SK-N-SH (cell line): ENCODE results near the gene ST8SIA4. TPM values are rescaled to one million over a fixed set of nuclear protein-coding genes. Genes with fewer than 3 reads are reported as not detected.

Experiments
- CTCF ChIA-PET: fragments of 300-600, 350-600 bp; formaldehyde crosslinking; extraction: SDS; loops from one replicate; lab custom pipeline; 2021; lab: Yijun Ruan, JAX
- POLR2A ChIA-PET: fragments of 350-600 bp; sonication (Branson Sonifier 250); formaldehyde crosslinking; extraction: SDS; loops from one replicate; lab custom pipeline; 2020; ENCODE audit warnings: antibody characterized with exemption, inconsistent platforms; lab: Yijun Ruan, JAX
- DNase-seq: peaks from one replicate; pipeline ENCODE4 v3.0.0; 2012
- H2AFZ ChIP-seq: fragments of 200-600 bp; sonication (generic); 2 replicates; pipeline ENCODE4 v1.8.1; 2016; ENCODE audit warnings: antibody characterized with exemption, mild to moderate bottlenecking, low read depth
- H3F3A ChIP-seq: fragments of 200-600 bp; sonication (generic); replicated peaks from 2 replicates; pipeline ENCODE3; 2016; ENCODE audit warnings: antibody characterized with exemption, mild to moderate bottlenecking; ENCODE audit not compliant: insufficient read depth
- H3K27ac ChIP-seq, 2 experiments: fragments of 200-500 bp in 1 of 2; fragments of 200-600 bp in 1 of 2; sonication (Bioruptor generic) in 1 of 2; sonication (generic), shearing (Covaris generic) in 1 of 2; 2 replicates each; pipeline versions ENCODE4 v1.5.1 to v1.6.1; 2014 to 2016; ENCODE audit warnings: low read depth in 2 of 2, inconsistent platforms in 1 of 2, low read length in 1 of 2, mild to moderate bottlenecking in 1 of 2, mixed read lengths in 1 of 2
- H3K27me3 ChIP-seq: fragments of 200-600 bp; sonication (generic), shearing (Covaris generic); 2 replicates; pipeline ENCODE4 v1.6.1; 2016; ENCODE audit warnings: mixed run types; ENCODE audit not compliant: insufficient read depth
- H3K36me3 ChIP-seq, 2 experiments: fragments of 200-500 bp in 1 of 2; fragments of 200-600 bp in 1 of 2; sonication (Bioruptor generic) in 1 of 2; sonication (generic) in 1 of 2; replicated peaks in 1 of 2; 2 replicates each; pipeline versions ENCODE3 to v1.5.1; 2014 to 2016; ENCODE audit warnings: low read length in 1 of 2, mild to moderate bottlenecking in 1 of 2; ENCODE audit not compliant: insufficient read depth in 2 of 2, control insufficient read depth in 1 of 2
- H3K4me1 ChIP-seq, 2 experiments: fragments of 200-500 bp in 1 of 2; fragments of 200-600 bp in 1 of 2; sonication (Bioruptor generic) in 1 of 2; sonication (generic), shearing (Covaris generic) in 1 of 2; 2 replicates each; pipeline versions ENCODE4 v1.5.1 to v1.6.1; 2014 to 2016; ENCODE audit warnings: low read depth in 1 of 2, low read length in 1 of 2, mixed run types in 1 of 2; ENCODE audit not compliant: insufficient read depth in 2 of 2, control insufficient read depth in 1 of 2
- H3K4me2 ChIP-seq: fragments of 200-600 bp; sonication (generic), shearing (Covaris generic); 2 replicates; pipeline ENCODE4 v1.6.1; 2017; ENCODE audit warnings: mixed run types
- H3K4me3 ChIP-seq, 2 experiments: fragments of 200-500 bp in 1 of 2; fragments of 200-600 bp in 1 of 2; sonication (Bioruptor generic) in 1 of 2; sonication (generic), shearing (Covaris generic) in 1 of 2; 2 replicates each; pipeline versions ENCODE4 v1.5.1 to v1.8.1; 2014 to 2016; ENCODE audit warnings: low read depth in 2 of 2, inconsistent platforms in 1 of 2, low read length in 1 of 2, mild to moderate bottlenecking in 1 of 2, mixed read lengths in 1 of 2, moderate library complexity in 1 of 2
- H3K79me2 ChIP-seq: fragments of 200-600 bp; sonication (generic); 2 replicates; pipeline ENCODE4 v1.8.1; 2017; ENCODE audit warnings: mild to moderate bottlenecking; ENCODE audit not compliant: insufficient read depth
- H3K9ac ChIP-seq: fragments of 200-600 bp; sonication (generic); 2 replicates; pipeline ENCODE4 v1.6.1; 2017; ENCODE audit warnings: mixed run types
- H3K9me2 ChIP-seq: fragments of 200-600 bp; sonication (generic); 2 replicates; pipeline ENCODE4 v1.6.1; 2017; ENCODE audit warnings: mixed run types
- H3K9me3 ChIP-seq: fragments of 200-600 bp; sonication (generic); 2 replicates; pipeline ENCODE4 v1.6.1; 2017; ENCODE audit warnings: mixed run types, mild to moderate bottlenecking, moderate library complexity
- H4K20me1 ChIP-seq: fragments of 200-600 bp; sonication (generic); 2 replicates; pipeline ENCODE4 v1.6.1; 2017; ENCODE audit warnings: mild to moderate bottlenecking, mixed run types; ENCODE audit not compliant: insufficient read depth
- GATA2 ChIP-seq: sonication (generic); formaldehyde crosslinking; IDR thresholded peaks from 2 replicates; pipeline ENCODE4 v1.5.0; 2020; ENCODE audit warnings: mild to moderate bottlenecking, missing genetic modification reagents
- TCF12 ChIP-seq: IDR thresholded peaks from 2 replicates; pipeline ENCODE4 v1.4.0; 2012
- TEAD4 ChIP-seq: IDR thresholded peaks from 2 replicates; pipeline ENCODE4 v1.4.0; 2012; ENCODE audit warnings: mild to moderate bottlenecking, borderline replicate concordance; ENCODE audit not compliant: insufficient read depth
- WGBS: methylation state at CpG from one replicate; pipeline ENCODE4 v1.1.6; 2017; ENCODE audit warnings: low lambda C conversion rate; 5-methylcytosine and 5-hydroxymethylcytosine counted together
- polyA plus RNA-seq, 3 experiments: library from polyadenylated mRNA; depleted of rRNA; stranded (reverse); fragments of >200 nt; gene quantifications; 2 replicates each; pipeline ENCODE4 v1.2.3, GENCODE V29; 2012
- TF ChIP-seq, protein P1 (sequence below): IDR thresholded peaks from 2 replicates; pipeline ENCODE4; 2012
- TF ChIP-seq, protein P2 (sequence below): IDR thresholded peaks from 2 replicates; pipeline ENCODE4 v1.4.0; 2012; ENCODE audit warnings: low read depth, borderline replicate concordance
- TF ChIP-seq, protein P3 (sequence below): IDR thresholded peaks from 2 replicates; pipeline ENCODE4 v1.4.0; 2012; ENCODE audit warnings: low read depth
- TF ChIP-seq, protein P4 (sequence below): fragments of 200-600 bp; sonication (generic); IDR thresholded peaks from 2 replicates; pipeline ENCODE4 v1.6.1; 2017; ENCODE audit warnings: antibody characterized with exemption, mild to moderate bottlenecking, moderate library complexity

Gene ST8SIA4
- polyA plus RNA-seq, 1 of the 3 experiments (the other 2 are of a cell fraction), result 0.02 TPM

DNA sequence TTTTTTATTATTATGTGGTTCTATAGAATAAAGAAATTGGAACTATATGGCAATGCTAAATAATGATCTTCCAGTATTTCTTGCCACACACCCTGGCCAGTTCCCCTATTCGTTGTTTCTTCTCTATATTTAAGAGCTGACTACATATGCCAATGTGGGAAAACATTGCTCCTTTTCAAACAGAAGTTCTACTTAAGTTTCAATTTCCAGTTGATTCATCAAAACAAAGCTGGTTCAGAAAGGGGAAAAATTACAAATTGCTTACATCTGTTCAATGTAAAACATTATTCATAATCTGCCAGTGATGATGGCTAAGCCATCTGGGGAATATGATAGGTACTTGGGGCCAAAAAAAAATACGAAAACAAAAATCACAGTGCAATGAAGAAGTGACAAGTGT is 76.9 kb downstream of the ST8SIA4 start:
- H3K4me1 ChIP-seq, result peaks cover 0 to 7% of the 10 kb centered on the region in 2 experiments; a peak in 2 of 4 replicates
- no peak overlapping the region for H3K4me3 ChIP-seq
- ChIA-PET POLR2A (no interaction called here), CTCF (no interaction called here)
- H2AFZ ChIP-seq, result no peak overlapping the region
- no peaks in the 10 kb centered on the region for H3K9me2 ChIP-seq
- DNase-seq, result no peak
- H3K9ac ChIP-seq, result no peak overlapping the region
- 31% methylated on average over 2 of the region's 2 CpGs for WGBS
- no peak overlapping the region for H3K27ac ChIP-seq
- H3K79me2 ChIP-seq, result no peaks in the 10 kb centered on the region
- no peaks in the 10 kb centered on the region for H3K36me3 ChIP-seq
- no peaks in the 10 kb centered on the region for H3K9me3 ChIP-seq
- H3K4me2 ChIP-seq, result no peak overlapping the region
- no peaks in the 10 kb centered on the region for H4K20me1 ChIP-seq
- H3K27me3 ChIP-seq, result no peaks in the 10 kb centered on the region
- TF ChIP-seq, protein P1, sequence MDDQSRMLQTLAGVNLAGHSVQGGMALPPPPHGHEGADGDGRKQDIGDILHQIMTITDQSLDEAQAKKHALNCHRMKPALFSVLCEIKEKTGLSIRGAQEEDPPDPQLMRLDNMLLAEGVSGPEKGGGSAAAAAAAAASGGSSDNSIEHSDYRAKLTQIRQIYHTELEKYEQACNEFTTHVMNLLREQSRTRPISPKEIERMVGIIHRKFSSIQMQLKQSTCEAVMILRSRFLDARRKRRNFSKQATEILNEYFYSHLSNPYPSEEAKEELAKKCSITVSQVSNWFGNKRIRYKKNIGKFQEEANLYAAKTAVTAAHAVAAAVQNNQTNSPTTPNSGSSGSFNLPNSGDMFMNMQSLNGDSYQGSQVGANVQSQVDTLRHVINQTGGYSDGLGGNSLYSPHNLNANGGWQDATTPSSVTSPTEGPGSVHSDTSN, result peak; percentile 5; the same call in 1 of the 2 replicates
- TF ChIP-seq, protein P2, sequence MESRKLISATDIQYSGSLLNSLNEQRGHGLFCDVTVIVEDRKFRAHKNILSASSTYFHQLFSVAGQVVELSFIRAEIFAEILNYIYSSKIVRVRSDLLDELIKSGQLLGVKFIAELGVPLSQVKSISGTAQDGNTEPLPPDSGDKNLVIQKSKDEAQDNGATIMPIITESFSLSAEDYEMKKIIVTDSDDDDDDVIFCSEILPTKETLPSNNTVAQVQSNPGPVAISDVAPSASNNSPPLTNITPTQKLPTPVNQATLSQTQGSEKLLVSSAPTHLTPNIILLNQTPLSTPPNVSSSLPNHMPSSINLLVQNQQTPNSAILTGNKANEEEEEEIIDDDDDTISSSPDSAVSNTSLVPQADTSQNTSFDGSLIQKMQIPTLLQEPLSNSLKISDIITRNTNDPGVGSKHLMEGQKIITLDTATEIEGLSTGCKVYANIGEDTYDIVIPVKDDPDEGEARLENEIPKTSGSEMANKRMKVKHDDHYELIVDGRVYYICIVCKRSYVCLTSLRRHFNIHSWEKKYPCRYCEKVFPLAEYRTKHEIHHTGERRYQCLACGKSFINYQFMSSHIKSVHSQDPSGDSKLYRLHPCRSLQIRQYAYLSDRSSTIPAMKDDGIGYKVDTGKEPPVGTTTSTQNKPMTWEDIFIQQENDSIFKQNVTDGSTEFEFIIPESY, result no peak
- TF ChIP-seq, protein P3, sequence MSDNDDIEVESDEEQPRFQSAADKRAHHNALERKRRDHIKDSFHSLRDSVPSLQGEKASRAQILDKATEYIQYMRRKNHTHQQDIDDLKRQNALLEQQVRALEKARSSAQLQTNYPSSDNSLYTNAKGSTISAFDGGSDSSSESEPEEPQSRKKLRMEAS, result no peak
- peak; percentile 47 for TF ChIP-seq TCF12
- no peaks in the 10 kb centered on the region for H3F3A ChIP-seq

DNA sequence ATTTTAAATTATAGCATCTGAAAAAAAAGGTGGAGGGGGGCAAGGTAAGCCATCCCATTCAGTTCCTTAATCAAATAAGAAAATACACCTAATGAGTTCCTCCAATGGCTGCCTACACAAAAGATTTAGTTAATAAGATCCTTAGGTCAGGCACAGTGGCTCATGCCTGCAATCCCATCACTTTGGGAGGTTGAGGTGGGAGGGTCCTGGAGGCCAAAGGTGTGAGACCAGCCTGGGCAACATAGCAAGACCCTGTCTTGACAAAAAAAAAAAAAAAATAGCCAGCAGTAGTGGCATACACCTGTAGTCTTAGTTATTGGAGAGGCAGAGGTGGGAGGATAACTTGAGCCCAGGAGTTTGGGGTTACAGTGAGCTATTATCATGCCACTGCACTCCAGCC is 78.4 kb downstream of the ST8SIA4 start:
- H3K9ac ChIP-seq, result no peak overlapping the region
- H2AFZ ChIP-seq, result no peak overlapping the region
- no peaks in the 10 kb centered on the region for H3F3A ChIP-seq
- no peaks in the 10 kb centered on the region for H3K79me2 ChIP-seq
- no peak overlapping the region for H3K4me3 ChIP-seq
- no peak overlapping the region for H3K27ac ChIP-seq
- H3K36me3 ChIP-seq, result no peaks in the 10 kb centered on the region
- no peak for DNase-seq
- H3K27me3 ChIP-seq, result no peaks in the 10 kb centered on the region
- H3K9me2 ChIP-seq, result no peaks in the 10 kb centered on the region
- peaks cover 0 to 7% of the 10 kb centered on the region in 2 experiments; a peak in 2 of 4 replicates for H3K4me1 ChIP-seq
- no peak overlapping the region for H3K4me2 ChIP-seq
- POLR2A ChIA-PET, result no interaction called here
- TF ChIP-seq, protein P4, sequence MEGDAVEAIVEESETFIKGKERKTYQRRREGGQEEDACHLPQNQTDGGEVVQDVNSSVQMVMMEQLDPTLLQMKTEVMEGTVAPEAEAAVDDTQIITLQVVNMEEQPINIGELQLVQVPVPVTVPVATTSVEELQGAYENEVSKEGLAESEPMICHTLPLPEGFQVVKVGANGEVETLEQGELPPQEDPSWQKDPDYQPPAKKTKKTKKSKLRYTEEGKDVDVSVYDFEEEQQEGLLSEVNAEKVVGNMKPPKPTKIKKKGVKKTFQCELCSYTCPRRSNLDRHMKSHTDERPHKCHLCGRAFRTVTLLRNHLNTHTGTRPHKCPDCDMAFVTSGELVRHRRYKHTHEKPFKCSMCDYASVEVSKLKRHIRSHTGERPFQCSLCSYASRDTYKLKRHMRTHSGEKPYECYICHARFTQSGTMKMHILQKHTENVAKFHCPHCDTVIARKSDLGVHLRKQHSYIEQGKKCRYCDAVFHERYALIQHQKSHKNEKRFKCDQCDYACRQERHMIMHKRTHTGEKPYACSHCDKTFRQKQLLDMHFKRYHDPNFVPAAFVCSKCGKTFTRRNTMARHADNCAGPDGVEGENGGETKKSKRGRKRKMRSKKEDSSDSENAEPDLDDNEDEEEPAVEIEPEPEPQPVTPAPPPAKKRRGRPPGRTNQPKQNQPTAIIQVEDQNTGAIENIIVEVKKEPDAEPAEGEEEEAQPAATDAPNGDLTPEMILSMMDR, result no peak
- no peak for TF ChIP-seq GATA2 (CRISPR knock-in tag)
- TF ChIP-seq TEAD4, result no peak
- TF ChIP-seq, all 33 proteins: peak for 0
- H3K9me3 ChIP-seq, result no peaks in the 10 kb centered on the region
- CTCF ChIA-PET, result no interaction called here
- no peaks in the 10 kb centered on the region for H4K20me1 ChIP-seq
